DMS114 treated with DMSO at 0.1 percent for 48 hours (cell line): Measurements from ENCODE around the gene R3HDM2.
A peak's percentile ranks its signal among the peaks of the same experiment; 100 is the strongest.

Source experiments
- DNase-seq: peaks from one replicate; lab custom pipeline; 2025; ENCODE audit not compliant: unreplicated experiment; lab: John Stamatoyannopoulos, UW

R3HDM2 gene

GRCh38 chr12:57242691-57243454 is 188.0 kb downstream of the R3HDM2 start:
- DNase-seq = peak; percentile 49

- no peak for DNase-seq
Measured at GRCh38 chr12:57242329-57242690, 188.5 kb downstream of the R3HDM2 start.

- no peak for DNase-seq
Measured at GRCh38 chr12:57241402-57242310, 189.2 kb downstream of the R3HDM2 start.

- DNase-seq = peak; percentile 28
Measured at GRCh38 chr12:57240926-57241401, 189.9 kb downstream of the R3HDM2 start.

- peak; percentile 63 for DNase-seq
Measured at GRCh38 chr12:57240066-57240921, 190.5 kb downstream of the R3HDM2 start.

GRCh38 chr12:57239587-57240065 is 191.2 kb downstream of the R3HDM2 start:
- DNase-seq = no peak

GRCh38 chr12:57238854-57239554 is 191.8 kb downstream of the R3HDM2 start:
- DNase-seq = peak; percentile 61

- no peak for DNase-seq
Measured at GRCh38 chr12:57237932-57238853, 192.7 kb downstream of the R3HDM2 start.

GRCh38 chr12:57237596-57237931 is 193.3 kb downstream of the R3HDM2 start:
- DNase-seq = no peak

- DNase-seq = no peak
Measured at GRCh38 chr12:57236925-57237595, 193.8 kb downstream of the R3HDM2 start.

- no peak for DNase-seq
Measured at GRCh38 chr12:57236201-57236924, 194.5 kb downstream of the R3HDM2 start.

- no peak for DNase-seq
Measured at GRCh38 chr12:57235728-57236131, 195.1 kb downstream of the R3HDM2 start.

- no peak for DNase-seq
Measured at GRCh38 chr12:57235017-57235727, 195.7 kb downstream of the R3HDM2 start.

- DNase-seq = no peak
Measured at GRCh38 chr12:57234571-57235016, 196.2 kb downstream of the R3HDM2 start.

- no peak for DNase-seq
Measured at GRCh38 chr12:57234233-57234570, 196.6 kb downstream of the R3HDM2 start.

GRCh38 chr12:57233357-57234232 is 197.2 kb downstream of the R3HDM2 start:
- no peak for DNase-seq
